GM12892 (cell line): Measurements from ENCODE around the gene WWOX.

Source experiments
- POLR2A ChIP-seq: IDR thresholded peaks from 2 replicates; pipeline ENCODE4 v1.6.1; 2011; ENCODE audit warnings: low read depth, low read length, control low read depth
- POLR2AphosphoS5 ChIP-seq: IDR thresholded peaks from 2 replicates; pipeline ENCODE4 v1.6.1; 2011; ENCODE audit warnings: low read depth, low read length, control low read depth
- TAF1 ChIP-seq: IDR thresholded peaks from 2 replicates; pipeline ENCODE4 v1.6.1; 2011; ENCODE audit warnings: low read depth, mild to moderate bottlenecking, control low read depth, low read length, borderline replicate concordance

- TF ChIP-seq POLR2A (no peak), TAF1 (no peak), POLR2AphosphoS5 (no peak)
Observed at GRCh38 chr16:78919852-78920251, 820.4 kb downstream of the WWOX start.
